Astrocyte (in vitro differentiated cells and primary cell): ENCODE data around the gene GAS2. TPM values are rescaled to one million over a fixed set of nuclear protein-coding genes. Genes with fewer than 3 reads are reported as not detected.

Experiments used
- DNase-seq: peaks from one replicate; pipeline ENCODE4 v3.0.0-alpha.2; 2010; ENCODE audit warnings: low read depth
- FAIRE-seq: peaks from 2 replicates; lab custom pipeline; 2011; peaks lifted over from hg19 to GRCh38; lab: Jason Lieb, UNC
- H2AFZ ChIP-seq: 2 replicates; pipeline ENCODE4 v1.6.0; 2012; ENCODE audit warnings: low read depth, low read length, inconsistent platforms
- H3K27ac ChIP-seq: 2 replicates; pipeline ENCODE4 v1.5.1; 2011; ENCODE audit warnings: low read depth, low read length, inconsistent platforms
- H3K27me3 ChIP-seq: 2 replicates; pipeline ENCODE4 v1.6.0; 2011; ENCODE audit warnings: low read length, inconsistent platforms; ENCODE audit not compliant: insufficient read depth
- H3K36me3 ChIP-seq: 2 replicates; pipeline ENCODE4 v1.5.1; 2011; ENCODE audit warnings: low read length, inconsistent platforms; ENCODE audit not compliant: insufficient read depth
- H3K4me1 ChIP-seq: 2 replicates; pipeline ENCODE4 v1.5.1; 2011; ENCODE audit warnings: low read length, inconsistent platforms; ENCODE audit not compliant: insufficient read depth
- H3K4me2 ChIP-seq: 2 replicates; pipeline ENCODE4 v1.6.0; 2012; ENCODE audit warnings: low read length, inconsistent platforms
- H3K4me3 ChIP-seq: 2 replicates; pipeline ENCODE4 v1.5.1; 2011; ENCODE audit warnings: low read depth, mild to moderate bottlenecking, low read length, inconsistent platforms; ENCODE audit not compliant: insufficient read depth
- H3K79me2 ChIP-seq: 2 replicates; pipeline ENCODE4 v1.6.0; 2012; ENCODE audit warnings: mild to moderate bottlenecking, low read length, inconsistent platforms; ENCODE audit not compliant: insufficient read depth
- H3K9ac ChIP-seq: 2 replicates; pipeline ENCODE4 v1.6.0; 2012; ENCODE audit warnings: mild to moderate bottlenecking, low read length, inconsistent platforms
- H3K9me3 ChIP-seq: 2 replicates; pipeline ENCODE4 v1.5.1; 2012; ENCODE audit warnings: low read depth, mild to moderate bottlenecking, low read length, inconsistent platforms; ENCODE audit not compliant: insufficient read depth
- H4K20me1 ChIP-seq: 2 replicates; pipeline ENCODE4 v1.6.0; 2012; ENCODE audit warnings: low read length, inconsistent platforms; ENCODE audit not compliant: insufficient read depth
- H3K27ac Mint-ChIP-seq: one replicate; pipeline ENCODE4 v1.8.0; 2021; ENCODE audit warnings: mild to moderate bottlenecking, mixed read lengths; ENCODE audit not compliant: unreplicated experiment
- H3K27me3 Mint-ChIP-seq: one replicate; pipeline ENCODE4 v1.8.0; 2021; ENCODE audit warnings: low read depth, mixed read lengths; ENCODE audit not compliant: unreplicated experiment
- H3K36me3 Mint-ChIP-seq: one replicate; pipeline ENCODE4 v1.8.0; 2021; ENCODE audit warnings: low read depth, mixed read lengths; ENCODE audit not compliant: unreplicated experiment
- H3K4me1 Mint-ChIP-seq: one replicate; pipeline ENCODE4 v1.8.0; 2021; ENCODE audit warnings: low read depth, mixed read lengths; ENCODE audit not compliant: unreplicated experiment
- H3K4me3 Mint-ChIP-seq: one replicate; pipeline ENCODE4 v1.8.0; 2021; ENCODE audit warnings: mild to moderate bottlenecking, moderate library complexity, mixed read lengths; ENCODE audit not compliant: unreplicated experiment
- H3K9me3 Mint-ChIP-seq: one replicate; pipeline ENCODE4 v1.8.0; 2021; ENCODE audit warnings: mild to moderate bottlenecking, mixed read lengths; ENCODE audit not compliant: unreplicated experiment
- EZH2 ChIP-seq: IDR thresholded peaks from 2 replicates; pipeline ENCODE4 v1.6.1; 2012; ENCODE audit warnings: mild to moderate bottlenecking, low read length, inconsistent platforms; ENCODE audit not compliant: insufficient read depth
- total RNA-seq: library from RNA; stranded (reverse); gene quantifications from 2 replicates; pipeline ENCODE4 v1.2.1, GENCODE V29; 2021
- TF ChIP-seq, protein P1 (sequence below): IDR thresholded peaks from 2 replicates; pipeline ENCODE4 v1.5.1; 2011; ENCODE audit warnings: low read depth, mild to moderate bottlenecking, inconsistent platforms, low read length, moderate library complexity; ENCODE audit not compliant: insufficient read depth

The GAS2 gene
- total RNA-seq, 1 donor from 2014 or later: 1.5 TPM

DNA sequence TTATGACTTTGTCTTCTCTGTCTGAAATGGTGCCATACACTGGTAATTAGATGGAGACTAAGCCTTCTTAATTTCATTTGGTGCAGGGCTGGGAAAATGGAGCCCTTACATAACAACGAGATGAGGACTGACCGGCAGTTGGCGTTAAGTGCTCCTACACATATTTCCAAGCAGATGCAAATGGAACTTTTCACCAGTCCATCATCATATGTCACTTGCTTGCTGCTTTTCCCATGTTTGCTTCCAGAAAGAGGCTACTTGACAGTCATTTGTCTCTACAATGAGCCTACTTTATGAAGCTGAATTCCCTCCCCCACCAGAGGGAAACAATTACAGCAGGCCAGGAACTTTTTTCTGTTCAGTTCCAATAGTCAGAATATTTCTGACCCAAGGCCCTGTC lies 130.6 kb downstream of the GAS2 start:
- TF ChIP-seq, protein P1, sequence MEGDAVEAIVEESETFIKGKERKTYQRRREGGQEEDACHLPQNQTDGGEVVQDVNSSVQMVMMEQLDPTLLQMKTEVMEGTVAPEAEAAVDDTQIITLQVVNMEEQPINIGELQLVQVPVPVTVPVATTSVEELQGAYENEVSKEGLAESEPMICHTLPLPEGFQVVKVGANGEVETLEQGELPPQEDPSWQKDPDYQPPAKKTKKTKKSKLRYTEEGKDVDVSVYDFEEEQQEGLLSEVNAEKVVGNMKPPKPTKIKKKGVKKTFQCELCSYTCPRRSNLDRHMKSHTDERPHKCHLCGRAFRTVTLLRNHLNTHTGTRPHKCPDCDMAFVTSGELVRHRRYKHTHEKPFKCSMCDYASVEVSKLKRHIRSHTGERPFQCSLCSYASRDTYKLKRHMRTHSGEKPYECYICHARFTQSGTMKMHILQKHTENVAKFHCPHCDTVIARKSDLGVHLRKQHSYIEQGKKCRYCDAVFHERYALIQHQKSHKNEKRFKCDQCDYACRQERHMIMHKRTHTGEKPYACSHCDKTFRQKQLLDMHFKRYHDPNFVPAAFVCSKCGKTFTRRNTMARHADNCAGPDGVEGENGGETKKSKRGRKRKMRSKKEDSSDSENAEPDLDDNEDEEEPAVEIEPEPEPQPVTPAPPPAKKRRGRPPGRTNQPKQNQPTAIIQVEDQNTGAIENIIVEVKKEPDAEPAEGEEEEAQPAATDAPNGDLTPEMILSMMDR: no peak
- TF ChIP-seq EZH2: no peak
- Histone ChIP-seq H3K9me3 (no peaks in the 10 kb centered on the region), H3K9ac (no peak overlapping the region), H3K27ac (no peak overlapping the region), H3K79me2 (no peaks in the 10 kb centered on the region), H2AFZ (no peak overlapping the region), H3K27me3 (no peaks in the 10 kb centered on the region), H3K4me2 (no peak overlapping the region), H3K36me3 (no peaks in the 10 kb centered on the region), H3K4me3 (no peak overlapping the region), H4K20me1 (no peaks in the 10 kb centered on the region), H3K4me1 (peaks cover 8% of the 10 kb centered on the region)
- FAIRE-seq (no peak), DNase-seq (no peak)
- H3K27me3 Mint-ChIP-seq: no peaks in the 10 kb centered on the region
- no peaks in the 10 kb centered on the region for H3K36me3 Mint-ChIP-seq
- H3K4me1 Mint-ChIP-seq: peaks cover 9% of the 10 kb centered on the region
- H3K9me3 Mint-ChIP-seq: no peaks in the 10 kb centered on the region
- no peak overlapping the region for H3K27ac Mint-ChIP-seq
- no peak overlapping the region for H3K4me3 Mint-ChIP-seq

GRCh38 chr11:22798901-22799300 lies 132.5 kb downstream of the GAS2 start:
- no peak overlapping the region for H3K9ac ChIP-seq
- no peaks in the 10 kb centered on the region for H3K27me3 ChIP-seq
- no peak for TF ChIP-seq EZH2
- TF ChIP-seq, protein P1: no peak

DNA sequence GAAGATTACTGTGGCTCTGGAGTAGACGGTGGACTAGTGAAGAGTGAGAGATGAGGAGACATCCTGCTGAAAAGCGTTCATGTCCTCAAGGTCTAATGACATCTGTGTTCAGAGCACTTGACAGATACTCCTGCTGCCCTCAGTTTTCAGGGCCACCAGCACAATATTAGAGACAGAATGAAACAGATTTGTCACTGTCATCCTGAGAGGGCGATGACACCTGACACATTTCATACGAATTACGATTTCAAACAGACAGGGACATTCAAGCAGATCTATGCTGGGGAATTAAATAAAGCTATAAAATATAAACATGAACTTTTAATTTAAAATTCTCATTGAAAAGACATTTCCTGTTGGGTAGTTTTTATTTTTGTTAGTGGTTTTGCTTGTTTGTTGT lies 134.1 kb downstream of the GAS2 start:
- Histone ChIP-seq H3K4me3 (no peak overlapping the region), H3K4me2 (no peak overlapping the region), H2AFZ (no peak overlapping the region), H3K9me3 (no peaks in the 10 kb centered on the region), H3K9ac (no peak overlapping the region), H3K4me1 (peaks cover 3% of the 10 kb centered on the region), H3K36me3 (no peaks in the 10 kb centered on the region), H3K27ac (no peak overlapping the region), H3K79me2 (no peaks in the 10 kb centered on the region), H4K20me1 (no peaks in the 10 kb centered on the region), H3K27me3 (no peaks in the 10 kb centered on the region)
- no peaks in the 10 kb centered on the region for H3K36me3 Mint-ChIP-seq
- DNase-seq (no peak), FAIRE-seq (no peak)
- no peak for TF ChIP-seq EZH2
- TF ChIP-seq, protein P1: no peak
- no peaks in the 10 kb centered on the region for H3K9me3 Mint-ChIP-seq
- no peak overlapping the region for H3K27ac Mint-ChIP-seq
- peaks cover 6% of the 10 kb centered on the region for H3K4me1 Mint-ChIP-seq
- H3K27me3 Mint-ChIP-seq: no peaks in the 10 kb centered on the region
- H3K4me3 Mint-ChIP-seq: no peak overlapping the region

More at GRCh38 chr11:22798901-22799300, 132.5 kb downstream of the GAS2 start:
- no peak overlapping the region for H2AFZ ChIP-seq
- no peaks in the 10 kb centered on the region for H4K20me1 ChIP-seq
- H3K36me3 ChIP-seq: no peaks in the 10 kb centered on the region
- no peak for FAIRE-seq
- H3K4me2 ChIP-seq: no peak overlapping the region
- Mint-ChIP-seq H3K27me3 (no peaks in the 10 kb centered on the region), H3K4me3 (no peak overlapping the region), H3K9me3 (no peaks in the 10 kb centered on the region), H3K4me1 (peaks cover 6% of the 10 kb centered on the region), H3K27ac (no peak overlapping the region), H3K36me3 (no peaks in the 10 kb centered on the region)
- H3K79me2 ChIP-seq: no peaks in the 10 kb centered on the region
- H3K4me3 ChIP-seq: no peak overlapping the region
- peaks cover 3% of the 10 kb centered on the region for H3K4me1 ChIP-seq
- no peak overlapping the region for H3K27ac ChIP-seq
- no peak for DNase-seq
- no peaks in the 10 kb centered on the region for H3K9me3 ChIP-seq
